ENCODE results near the gene TMSB15C.

DNA sequence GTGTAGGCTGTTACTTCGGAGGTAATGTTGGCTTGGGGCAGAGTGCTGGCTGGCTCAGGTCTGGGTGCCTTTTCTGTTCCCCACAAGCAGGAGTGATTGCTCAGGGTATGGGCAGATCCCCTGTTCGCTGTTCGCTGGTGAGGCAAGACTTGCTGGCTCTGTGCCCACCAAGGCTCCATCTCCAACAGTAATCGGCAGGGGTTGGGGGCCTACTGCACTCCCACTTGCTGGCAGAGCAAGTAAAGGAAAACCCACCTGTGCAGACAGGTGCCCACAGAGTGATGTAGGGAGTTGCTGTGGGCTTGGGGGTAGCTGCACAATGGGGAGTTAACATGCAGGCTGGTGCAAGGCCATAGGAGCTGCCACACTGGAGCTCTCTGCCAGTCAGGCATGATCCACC lies 8.0 kb upstream of the TMSB15C start:
- TF ChIP-seq TAF1 (IDR thresholded peaks at IDR 0.05; ENCODE audit: borderline replicate concordance, insufficient read depth, low read length): no peak
- TF ChIP-seq, protein P1, sequence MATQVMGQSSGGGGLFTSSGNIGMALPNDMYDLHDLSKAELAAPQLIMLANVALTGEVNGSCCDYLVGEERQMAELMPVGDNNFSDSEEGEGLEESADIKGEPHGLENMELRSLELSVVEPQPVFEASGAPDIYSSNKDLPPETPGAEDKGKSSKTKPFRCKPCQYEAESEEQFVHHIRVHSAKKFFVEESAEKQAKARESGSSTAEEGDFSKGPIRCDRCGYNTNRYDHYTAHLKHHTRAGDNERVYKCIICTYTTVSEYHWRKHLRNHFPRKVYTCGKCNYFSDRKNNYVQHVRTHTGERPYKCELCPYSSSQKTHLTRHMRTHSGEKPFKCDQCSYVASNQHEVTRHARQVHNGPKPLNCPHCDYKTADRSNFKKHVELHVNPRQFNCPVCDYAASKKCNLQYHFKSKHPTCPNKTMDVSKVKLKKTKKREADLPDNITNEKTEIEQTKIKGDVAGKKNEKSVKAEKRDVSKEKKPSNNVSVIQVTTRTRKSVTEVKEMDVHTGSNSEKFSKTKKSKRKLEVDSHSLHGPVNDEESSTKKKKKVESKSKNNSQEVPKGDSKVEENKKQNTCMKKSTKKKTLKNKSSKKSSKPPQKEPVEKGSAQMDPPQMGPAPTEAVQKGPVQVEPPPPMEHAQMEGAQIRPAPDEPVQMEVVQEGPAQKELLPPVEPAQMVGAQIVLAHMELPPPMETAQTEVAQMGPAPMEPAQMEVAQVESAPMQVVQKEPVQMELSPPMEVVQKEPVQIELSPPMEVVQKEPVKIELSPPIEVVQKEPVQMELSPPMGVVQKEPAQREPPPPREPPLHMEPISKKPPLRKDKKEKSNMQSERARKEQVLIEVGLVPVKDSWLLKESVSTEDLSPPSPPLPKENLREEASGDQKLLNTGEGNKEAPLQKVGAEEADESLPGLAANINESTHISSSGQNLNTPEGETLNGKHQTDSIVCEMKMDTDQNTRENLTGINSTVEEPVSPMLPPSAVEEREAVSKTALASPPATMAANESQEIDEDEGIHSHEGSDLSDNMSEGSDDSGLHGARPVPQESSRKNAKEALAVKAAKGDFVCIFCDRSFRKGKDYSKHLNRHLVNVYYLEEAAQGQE (IDR thresholded peaks at IDR 0.05; ENCODE audit: insufficient read depth in 1 of 2, low read depth in 2 of 2, low read length in 2 of 2): no peak
- no peak for TF ChIP-seq SIN3A (IDR thresholded peaks at IDR 0.05; ENCODE audit: borderline replicate concordance, insufficient read depth, low read length)
- TF ChIP-seq FOXP2 (optimal IDR thresholded peaks at IDR 0.05; ENCODE audit: borderline replicate concordance, extremely low read depth, extremely low read length, insufficient read depth): no peak
- TF ChIP-seq POLR2AphosphoS5 (IDR thresholded peaks at IDR 0.05; ENCODE audit: low read depth, low read length): no peak
